GM21447 (cell line): ENCODE data around the gene GLS2.
"Not testable (repeated sequence)": the region's sequence is repeated elsewhere in the genome, so short reads cannot be mapped to it uniquely, and the experiment has no call there.

Source experiments
- ATAC-seq: cut with Tn5 transposase; IDR thresholded peaks from one replicate; pipeline ENCODE4 v1.9.1; 2021; ENCODE audit not compliant: unreplicated experiment

Gene GLS2

DNA sequence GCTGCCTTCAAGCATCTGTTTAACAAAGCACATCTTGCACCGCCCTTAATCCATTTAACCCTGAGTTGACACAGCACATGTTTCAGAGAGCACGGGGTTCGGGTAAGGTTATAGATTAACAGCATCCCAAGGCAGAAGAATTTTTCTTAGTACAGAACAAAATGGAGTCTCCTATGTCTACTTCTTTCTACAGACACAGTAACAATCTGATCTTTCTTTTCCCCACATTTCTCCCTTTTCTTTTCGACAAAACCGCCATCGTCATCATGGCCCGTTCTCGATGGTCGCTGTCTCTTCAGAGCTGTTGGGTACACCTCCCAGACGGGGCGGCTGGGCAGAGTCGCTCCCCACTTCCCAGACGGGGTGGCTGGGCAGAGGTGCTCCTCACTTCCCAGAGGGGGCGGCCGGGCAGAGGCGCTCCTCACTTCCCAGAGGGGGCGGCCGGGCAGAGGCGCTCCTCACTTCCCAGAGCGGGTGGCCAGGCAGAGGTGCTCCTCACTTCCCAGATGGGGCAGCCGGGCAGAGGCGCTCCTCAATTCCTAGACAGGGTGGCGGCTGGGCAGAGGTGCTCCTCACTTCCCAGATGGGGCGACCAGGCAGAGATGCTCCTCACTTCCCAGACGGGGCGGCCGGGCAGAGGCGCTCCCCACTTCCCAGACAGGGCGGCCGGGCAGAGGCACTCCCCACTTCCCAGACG lies 5.6 kb upstream of the GLS2 start:
- ATAC-seq: not testable (repeated sequence)

DNA sequence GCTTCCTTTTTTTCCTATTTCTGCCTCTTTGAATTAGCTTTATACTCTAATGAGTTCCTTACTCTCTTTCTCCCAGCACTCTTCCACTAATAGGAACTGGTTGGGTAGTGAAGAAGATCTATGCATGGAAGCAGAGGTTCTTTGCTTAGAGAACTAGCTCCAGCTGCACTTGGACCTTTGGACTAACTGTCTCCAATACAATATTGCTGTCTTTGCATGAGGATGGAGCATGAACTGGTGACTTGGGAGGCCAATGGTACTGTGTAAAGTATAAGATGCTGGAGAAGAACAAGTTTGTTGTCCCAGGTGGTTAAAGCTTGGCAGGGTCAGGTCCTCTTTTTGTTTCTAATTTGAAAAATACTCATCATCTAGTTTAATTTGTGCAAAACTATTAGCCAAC lies 2.4 kb upstream of the GLS2 start:
- ATAC-seq: no peak

DNA sequence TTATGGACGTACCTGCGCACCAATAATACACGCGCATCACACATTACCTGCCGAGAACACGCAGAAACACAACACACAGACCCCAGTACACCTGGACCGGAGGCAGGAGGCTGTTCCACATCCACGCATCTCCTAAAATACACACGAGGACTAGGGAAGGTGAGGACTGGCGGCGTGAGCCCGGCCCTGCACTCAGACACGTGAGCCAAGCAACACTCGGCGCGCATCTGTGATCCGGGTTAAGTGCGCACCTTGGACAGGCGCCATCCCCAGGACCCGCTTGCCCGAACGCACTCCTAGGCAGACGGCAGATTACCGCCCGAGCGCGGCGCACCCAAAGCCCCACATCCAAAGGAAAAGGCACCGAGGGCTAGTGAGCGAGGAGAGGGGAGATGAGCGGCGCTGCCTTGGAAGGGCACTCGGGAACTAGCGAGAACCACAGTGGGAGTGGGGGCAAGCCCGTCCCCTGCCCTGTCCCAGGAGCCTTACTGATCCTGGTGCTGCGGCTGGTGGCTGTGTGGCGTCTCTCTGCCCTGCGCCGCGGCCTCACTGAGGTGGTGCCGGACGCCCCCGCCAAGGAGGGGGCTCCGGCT lies 417 bp downstream of the GLS2 start:
- no peak for ATAC-seq

DNA sequence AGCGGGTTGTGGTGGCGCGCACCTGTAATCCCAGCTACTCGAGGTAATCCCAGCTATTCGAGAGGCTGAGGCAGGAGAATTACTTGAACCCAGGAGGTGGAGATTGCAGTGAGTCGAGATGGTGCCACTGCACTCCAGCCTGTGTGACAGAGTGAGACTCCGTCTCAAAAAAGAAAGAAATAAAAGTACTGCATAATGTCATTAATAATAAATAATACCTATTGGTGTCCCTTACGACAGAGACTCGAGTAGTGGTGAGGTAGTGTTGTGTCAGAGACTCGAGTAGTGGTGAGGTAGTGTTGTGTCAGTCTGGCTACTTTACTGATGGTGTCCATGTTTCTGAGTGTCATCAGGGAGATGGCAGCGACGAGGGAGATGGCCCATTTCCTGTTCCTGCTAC lies 1.3 kb downstream of the GLS2 start:
- ATAC-seq: no peak

DNA sequence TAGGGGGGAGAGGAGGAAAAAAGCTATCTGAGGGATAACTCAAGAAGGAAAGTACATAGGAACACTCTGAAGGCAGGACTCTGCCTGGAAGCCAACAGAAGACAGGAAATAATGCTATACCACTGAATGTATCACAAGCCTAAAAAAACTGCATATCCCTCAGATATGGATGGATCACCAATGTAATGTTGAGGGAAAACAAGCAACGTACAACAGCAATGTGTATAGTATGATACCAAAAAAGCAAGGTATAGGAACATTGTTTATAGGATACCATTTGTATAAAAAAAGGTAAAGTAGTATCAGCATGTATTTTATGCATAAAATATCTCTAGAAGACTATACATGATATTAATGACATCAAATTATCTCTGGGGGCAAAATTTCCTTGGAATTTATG lies 3.4 kb downstream of the GLS2 start:
- ATAC-seq: no peak

DNA sequence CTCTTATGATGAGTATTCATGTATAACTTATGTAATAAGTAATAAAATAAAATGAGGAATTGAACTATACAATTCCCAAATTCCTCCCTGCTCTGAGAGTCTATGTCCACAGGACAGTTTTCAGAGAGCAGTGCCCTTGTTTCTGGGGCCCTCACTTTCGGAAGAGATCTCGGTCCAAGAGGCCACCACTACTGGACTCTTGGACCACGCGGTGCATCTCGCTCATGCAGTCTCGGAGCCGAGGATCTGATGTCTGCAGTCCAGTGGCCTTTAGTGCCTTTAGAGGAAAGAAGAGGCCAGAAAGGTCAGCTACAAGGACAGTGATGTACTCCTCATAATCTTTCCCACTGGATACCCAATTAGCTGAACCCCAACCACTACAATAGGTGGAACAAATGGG lies 8.3 kb downstream of the GLS2 start:
- ATAC-seq: no peak

DNA sequence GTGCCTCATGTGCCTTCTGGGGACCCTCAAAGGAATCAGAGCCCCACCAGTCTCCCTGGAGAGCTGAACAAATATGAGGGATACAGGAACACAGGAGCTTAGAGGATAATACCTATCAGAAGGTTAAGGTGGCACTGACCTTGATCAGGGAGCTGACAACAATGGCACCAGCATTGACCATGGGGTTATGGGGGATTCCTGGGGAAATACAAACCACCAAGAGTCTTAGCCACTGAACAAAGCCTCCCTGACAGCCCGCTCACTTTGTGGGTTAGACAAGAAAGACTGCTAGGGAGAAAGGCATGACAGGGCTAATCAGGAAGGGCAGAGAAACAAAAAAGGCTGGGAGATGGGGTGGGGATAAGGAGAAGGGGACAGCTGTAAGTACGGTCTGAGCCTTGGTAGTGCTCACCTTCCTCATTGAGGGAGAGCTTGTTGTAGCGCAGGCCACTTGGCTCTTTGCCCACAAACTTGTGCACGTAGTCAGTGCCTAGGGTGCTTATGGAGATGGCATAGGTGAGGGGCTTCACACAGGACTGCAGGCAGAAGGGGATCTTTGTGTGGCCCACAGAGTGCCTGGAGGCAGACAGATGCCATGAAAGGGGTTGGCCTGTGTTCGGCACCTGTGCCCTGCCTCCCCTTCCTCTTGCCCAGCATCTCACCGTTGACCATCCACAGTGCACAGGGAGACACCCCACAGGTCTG lies 10.3 kb downstream of the GLS2 start:
- no peak for ATAC-seq

DNA sequence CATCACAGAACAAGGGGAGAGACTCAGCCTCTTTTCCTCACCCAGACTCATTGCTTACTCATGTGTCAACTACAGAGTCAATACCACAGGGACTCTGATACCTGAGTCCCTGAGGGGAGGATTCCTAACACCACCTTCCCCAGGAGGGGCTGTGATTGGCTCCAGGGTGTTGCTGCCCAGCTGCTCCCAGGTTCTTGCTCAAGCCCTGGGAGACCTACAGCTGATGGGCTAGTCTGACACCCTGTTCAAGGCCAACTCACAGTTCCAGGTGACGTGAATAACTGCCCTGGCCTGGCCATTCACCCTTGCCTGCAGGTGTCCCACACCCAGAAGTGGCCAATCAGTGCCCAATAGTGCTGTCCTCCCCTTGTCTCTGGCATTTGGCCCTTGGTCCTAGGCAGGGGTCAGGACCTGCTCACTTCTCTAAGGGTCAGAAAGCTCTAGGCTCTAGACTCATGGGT lies 11.0 kb downstream of the GLS2 start:
- no peak for ATAC-seq

DNA sequence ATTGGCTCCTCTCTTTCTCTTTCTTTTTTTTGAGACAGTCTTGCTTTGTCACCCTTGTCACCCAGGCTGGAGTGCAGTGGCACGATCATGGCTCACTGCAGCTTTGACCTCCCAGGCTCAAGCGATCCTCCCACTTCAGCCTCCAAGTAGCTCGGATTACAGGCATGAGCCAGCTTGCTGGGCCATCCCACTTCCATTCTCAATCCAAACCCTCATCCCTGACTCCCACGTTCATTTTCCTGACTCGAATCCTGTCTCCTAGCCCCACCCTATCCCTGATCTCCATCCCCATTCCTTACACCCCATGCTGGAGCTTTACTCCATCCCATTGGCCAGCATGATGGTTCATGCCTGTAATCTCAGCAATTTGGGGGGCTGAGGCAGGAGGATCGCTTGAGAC lies 11.8 kb downstream of the GLS2 start:
- no peak for ATAC-seq

DNA sequence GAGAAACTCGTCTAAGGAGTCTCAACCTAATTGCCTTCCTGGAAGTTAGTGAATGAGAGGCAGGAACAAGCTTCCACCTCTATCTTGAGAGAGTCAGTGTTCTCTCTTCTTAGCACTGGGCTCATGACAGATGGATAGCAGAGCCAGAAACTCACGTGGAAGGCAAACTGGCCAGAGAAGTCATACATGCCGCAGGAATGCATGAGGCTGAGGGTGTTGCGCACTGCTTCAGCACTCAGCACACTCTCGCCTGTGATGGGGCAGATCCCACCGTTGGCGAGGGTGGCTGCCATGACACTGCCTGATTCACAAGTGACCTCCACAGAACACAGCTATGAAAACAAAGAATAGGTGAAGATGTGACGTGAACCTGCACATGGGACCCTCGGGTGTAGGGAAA lies 13.6 kb downstream of the GLS2 start:
- ATAC-seq: no peak

DNA sequence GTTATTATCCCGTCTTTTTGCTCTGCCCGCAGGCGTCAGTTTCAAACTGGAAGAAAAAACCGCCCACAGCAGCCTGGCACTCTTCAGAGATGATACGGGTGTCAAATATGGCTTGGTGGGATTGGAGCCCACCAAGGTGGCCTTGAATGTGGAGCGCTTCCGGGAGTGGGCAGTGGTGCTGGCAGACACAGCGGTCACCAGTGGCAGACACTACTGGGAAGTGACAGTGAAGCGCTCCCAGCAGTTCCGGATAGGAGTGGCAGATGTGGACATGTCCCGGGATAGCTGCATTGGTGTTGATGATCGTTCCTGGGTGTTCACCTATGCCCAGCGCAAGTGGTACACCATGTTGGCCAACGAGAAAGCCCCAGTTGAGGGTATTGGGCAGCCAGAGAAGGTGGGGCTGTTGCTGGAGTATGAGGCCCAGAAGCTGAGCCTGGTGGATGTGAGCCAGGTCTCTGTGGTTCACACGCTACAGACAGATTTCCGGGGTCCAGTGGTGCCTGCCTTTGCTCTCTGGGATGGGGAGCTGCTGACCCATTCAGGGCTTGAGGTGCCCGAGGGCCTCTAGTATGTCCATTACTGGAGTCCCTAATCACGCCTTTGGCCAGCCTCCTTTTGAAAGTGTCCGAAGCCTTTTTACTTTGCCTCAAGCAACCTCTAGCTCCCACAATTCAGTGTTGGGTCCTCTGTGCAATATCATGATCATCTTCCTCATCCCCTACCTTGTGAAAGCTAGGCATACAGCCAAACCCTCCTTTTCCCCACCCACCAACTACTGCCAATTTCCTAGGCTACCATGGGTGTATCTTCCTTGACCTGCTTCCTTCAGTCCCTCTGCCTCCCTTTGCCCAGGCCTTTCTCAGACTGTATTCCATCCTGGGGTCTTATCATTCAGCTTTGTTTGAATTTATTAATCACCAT lies 18.7 kb downstream of the GLS2 start:
- ATAC-seq: no peak

DNA sequence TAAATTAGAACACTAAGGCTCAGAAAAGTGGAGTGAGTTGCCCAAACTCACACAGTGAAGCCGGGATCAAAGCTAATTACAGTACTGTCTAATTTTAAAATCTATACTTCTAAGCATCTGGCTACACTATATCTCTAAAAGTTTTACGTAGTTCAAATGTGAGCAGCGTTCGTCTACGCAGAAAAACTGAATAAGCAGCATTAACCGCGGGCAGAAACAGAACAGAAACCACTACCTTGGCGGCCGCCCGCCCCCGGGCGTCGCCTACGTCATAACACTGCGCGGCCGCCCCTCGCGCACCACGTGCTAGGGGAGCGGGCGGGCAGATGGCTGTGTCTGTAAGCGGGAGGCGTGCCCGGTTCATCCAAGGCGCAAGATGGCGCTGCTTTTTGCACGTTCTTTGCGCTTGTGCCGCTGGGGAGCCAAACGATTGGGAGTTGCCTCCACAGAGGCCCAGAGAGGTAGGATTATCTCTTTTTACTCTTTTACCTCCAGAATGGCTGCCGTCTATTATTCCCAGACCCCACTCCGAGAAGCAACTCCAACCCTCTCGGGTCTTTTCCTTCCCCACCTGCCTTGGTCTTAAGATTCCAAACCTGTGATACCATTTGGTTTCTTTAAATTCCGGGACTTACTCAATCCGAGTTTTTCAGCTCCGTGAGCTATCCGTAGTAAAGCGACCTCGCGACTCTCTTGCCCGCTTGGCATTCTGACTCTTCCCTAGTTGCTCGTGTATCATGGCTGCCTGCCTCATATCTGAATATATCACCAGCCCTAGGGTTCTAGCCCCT lies 19.6 kb downstream of the GLS2 start, which contains the start of gene SPRYD4:
TSS of gene SPRYD4 (plus strand) at position 363 of the 791 bp plus-strand sequence. CDS start at position 377, 14 bp downstream.
- peak; percentile 78 for ATAC-seq

DNA sequence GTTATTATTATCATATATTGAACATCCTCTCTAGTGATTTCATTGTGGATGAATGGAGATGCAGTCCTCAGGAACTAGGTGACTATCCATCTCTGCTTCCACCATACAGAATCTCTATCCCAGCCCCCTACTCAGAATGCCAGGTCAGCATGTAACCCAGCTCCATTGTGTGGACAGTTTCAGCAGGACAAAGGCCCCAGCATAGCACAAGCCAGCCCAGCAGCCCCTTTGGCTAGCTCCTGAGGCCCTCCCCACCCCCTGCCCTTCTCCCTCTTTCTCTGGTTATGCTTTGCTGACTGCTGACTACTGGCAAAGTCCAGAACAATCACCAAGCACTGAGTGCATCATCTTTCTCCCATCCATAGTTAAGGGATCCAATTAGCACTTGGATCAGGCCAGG lies 25.4 kb downstream of the GLS2 start:
- ATAC-seq: no peak

DNA sequence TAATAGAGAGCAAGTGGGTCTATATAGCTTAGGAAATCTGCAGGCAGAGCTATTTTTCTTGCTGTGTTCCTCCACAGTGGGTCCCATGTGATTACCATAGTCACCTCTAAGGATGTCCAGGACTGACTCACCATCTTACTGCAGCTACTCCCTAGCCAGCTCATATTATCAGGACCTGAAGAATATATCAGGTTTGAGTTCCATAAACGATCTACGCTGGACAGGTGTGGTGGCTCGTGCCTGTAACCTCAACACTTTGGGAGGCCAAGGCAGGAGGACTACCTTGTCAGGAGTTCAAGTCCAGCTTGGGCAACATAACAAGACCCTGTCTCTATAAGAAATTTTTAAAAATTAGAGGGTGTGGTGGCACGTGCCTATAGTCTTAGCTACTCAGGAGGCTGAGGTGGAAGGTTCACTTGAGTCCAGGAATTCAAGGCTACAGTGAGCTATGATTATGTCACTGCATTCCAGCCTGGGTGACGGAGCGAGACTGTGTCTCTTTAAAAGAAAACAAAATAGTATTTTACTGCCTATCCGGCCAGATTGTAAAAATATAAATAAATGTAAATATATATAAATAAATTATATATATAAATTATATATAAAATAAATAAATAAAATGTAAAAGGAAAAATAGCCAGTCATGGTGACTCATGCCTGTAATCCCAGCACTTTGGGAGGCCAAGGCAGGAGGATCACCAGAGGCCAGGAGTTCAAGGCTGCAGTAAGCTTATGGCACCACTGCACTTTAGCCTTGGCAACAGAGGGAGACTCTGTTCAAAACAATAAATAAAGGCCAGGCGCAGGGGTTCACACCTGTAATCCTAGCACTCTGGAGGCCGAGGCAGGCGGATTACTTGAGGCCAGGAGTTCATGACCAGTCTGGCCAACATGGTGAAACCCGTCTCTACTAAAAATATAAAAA lies 26.5 kb downstream of the GLS2 start:
- ATAC-seq: no peak

DNA sequence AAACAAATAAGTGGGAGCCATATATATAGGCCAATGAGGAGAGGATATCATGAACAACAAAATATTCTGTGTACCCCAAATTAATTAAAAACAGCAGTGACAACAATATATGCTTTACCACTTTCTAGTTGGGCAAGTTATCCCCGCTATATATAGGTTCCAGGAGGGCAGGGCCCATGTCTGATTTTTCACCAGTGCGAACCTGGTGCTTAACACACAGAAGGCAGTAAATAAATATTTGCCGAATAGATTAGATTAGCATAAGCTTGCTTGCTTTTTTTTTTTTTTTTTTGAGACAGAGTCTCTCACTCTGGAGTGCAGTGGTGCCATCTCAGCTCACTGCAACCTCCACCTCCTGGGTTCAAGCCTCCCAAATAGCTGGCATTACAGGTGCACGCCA lies 30.1 kb downstream of the GLS2 start:
- no peak for ATAC-seq

DNA sequence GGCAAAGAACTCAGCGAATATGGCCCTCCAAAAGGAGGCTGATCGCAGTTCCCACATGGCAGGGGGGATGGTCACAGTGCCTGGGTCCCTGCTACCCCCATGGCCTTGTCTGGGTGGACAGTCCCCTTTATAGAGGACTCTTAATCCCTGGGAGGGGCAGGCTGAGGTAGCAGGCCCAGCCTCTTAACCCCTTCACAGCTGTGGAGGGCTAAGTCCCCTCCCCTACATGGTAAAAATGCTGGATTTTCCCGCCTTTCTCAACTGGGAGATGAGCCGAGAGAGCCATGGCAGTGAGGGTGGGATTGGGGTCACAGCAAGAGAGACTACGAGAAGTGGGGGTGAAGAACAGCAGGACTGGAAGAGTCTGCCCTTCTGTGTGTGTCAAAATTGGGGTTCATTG lies 33.4 kb downstream of the GLS2 start, which contains the start of gene MIP:
TSS of gene MIP (minus strand) at position 101 of the 400 bp plus-strand sequence. CDS start at position 57, 44 bp downstream.
- no peak for ATAC-seq

DNA sequence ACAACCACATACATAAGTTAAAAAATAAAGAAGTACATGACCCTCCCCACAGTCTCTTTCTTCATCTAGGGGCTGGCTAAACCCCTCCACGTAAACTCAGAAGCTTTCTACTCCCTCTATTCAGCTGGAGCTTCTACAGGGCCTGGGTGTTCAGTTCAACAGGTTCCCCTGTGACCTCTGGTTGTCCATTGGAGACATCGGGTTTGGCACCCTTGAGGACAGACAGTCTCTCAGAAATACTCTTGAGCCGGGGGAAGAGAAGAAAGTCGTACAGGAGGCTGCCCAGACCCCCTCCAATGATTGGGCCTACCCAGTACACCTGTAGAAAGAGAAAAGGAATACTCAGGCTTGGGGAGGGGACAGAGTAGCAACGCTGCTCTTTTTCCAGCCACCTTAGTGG lies 36.8 kb downstream of the GLS2 start:
- no peak for ATAC-seq

DNA sequence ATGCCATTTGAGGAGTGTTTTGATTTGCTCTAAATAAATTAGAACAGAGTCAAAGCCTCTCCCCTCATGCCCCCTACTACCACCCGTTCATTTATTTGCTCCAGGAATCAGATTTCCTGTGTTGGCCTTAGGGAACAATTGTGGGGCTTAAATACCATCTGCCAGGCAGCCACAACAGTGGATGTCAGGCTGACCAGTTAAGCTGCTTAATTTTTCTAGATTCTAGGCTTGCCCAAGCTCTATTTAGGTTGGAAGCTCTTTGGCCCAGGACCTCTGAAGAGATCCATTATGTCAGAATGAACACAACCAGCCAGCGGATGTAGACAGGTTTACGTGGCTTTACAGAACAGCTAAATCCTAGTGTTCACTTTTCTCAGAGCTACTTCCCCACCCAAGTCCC lies 37.7 kb downstream of the GLS2 start:
- ATAC-seq: no peak

DNA sequence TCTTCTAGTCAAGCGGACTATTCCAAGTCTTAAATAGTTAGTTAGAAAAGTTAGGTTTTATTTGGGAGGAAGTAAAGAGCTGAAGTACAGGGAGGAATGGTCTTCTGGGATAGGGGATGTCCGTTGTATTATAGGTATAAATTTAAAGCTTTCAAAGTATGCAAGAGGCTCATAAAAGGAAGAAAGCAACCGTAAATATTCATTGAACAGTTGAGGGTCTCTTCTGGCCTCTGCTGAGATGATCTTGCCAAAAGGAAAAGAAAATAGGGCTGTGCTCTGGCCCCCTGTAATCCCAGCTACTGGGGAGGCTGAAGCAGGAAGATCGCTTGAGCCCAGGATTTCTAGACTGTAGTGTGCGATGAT lies 38.4 kb downstream of the GLS2 start:
- no peak for ATAC-seq
